Uterus (tissue), 4 donors: ENCODE results near the gene EIF3D. TPM values are rescaled to one million over a fixed set of nuclear protein-coding genes. Genes with fewer than 3 reads are reported as not detected.

ENCODE experiments used
- DNase-seq, 2 donors: peaks; one replicate each; pipeline ENCODE4 v3.0.0-alpha.2; 2019 to 2020
- H3K27ac ChIP-seq, 2 donors: fragments of 200-600 bp; sonication (generic); 1 replicate in 1 of 2; 2 replicates in 1 of 2; pipeline ENCODE4 v1.5.1; 2016 to 2018
- H3K27me3 ChIP-seq, 2 donors: fragments of 200-600 bp; sonication (generic); one replicate each; pipeline ENCODE4 v1.5.1; 2018 to 2019; ENCODE audit warnings: control low read depth in 1 of 2
- H3K36me3 ChIP-seq, 2 donors: fragments of 200-600 bp; sonication (generic); one replicate each; pipeline ENCODE4 v1.5.1; 2019; ENCODE audit warnings: control low read depth in 1 of 2
- H3K4me1 ChIP-seq, 2 donors: fragments of 200-600 bp; sonication (generic); one replicate each; pipeline ENCODE4 v1.5.1; 2018 to 2019; ENCODE audit warnings: control low read depth in 1 of 2
- H3K4me3 ChIP-seq, 2 donors: fragments of 200-600 bp; sonication (generic); 1 replicate in 1 of 2; 2 replicates in 1 of 2; pipeline ENCODE4 v1.5.1; 2018 to 2019; ENCODE audit warnings: mild to moderate bottlenecking in 1 of 2
- H3K9me3 ChIP-seq, 2 donors: fragments of 200-600 bp; sonication (generic); one replicate each; pipeline ENCODE4 v1.5.1; 2019; ENCODE audit warnings: control low read depth in 1 of 2
- CTCF ChIP-seq, 4 experiments: fragments of 200-600 bp in 2 of 4; fragments of 450-650 bp in 2 of 4; sonication (generic) in 2 of 4; IDR thresholded peaks; one replicate each; pipeline ENCODE4 v1.5.1; 2016 to 2019; ENCODE audit warnings: antibody characterized with exemption in 4 of 4, mild to moderate bottlenecking in 2 of 4, moderate library complexity in 1 of 4
- POLR2A ChIP-seq, 2 donors: fragments of 450-650 bp; IDR thresholded peaks; one replicate each; pipeline ENCODE4 v1.6.1; 2016; ENCODE audit warnings: antibody characterized with exemption in 2 of 2, mild to moderate bottlenecking in 1 of 2, moderate library complexity in 1 of 2
- intact Hi-C: fragments of 100-400 bp; cut with DNase I; formaldehyde crosslinking; loops from one replicate; pipeline ENCODE4 v1.15.1; 2023; ENCODE audit warnings: low total_unique reads
- total RNA-seq, 4 donors: library from RNA; depleted of rRNA in 3 of 4; stranded (reverse); fragments of >200 nt in 3 of 4; gene quantifications; one replicate each; pipeline versions ENCODE4 v1.1.0 to v1.2.4, GENCODE V29; 2014 to 2023
- donor health status: DM: yes; HTN: yes; CAD: no.

EIF3D gene
- total RNA-seq, 4 donors from 2014 or later = 177 to 350 (median 297) TPM

- no peaks in the 10 kb centered on the region for H3K36me3 ChIP-seq
- no peak overlapping the region for H3K4me3 ChIP-seq
- intact Hi-C loops = no loop called here
These were observed 16.0 kb downstream of the EIF3D start for GRCh38 chr22:36512991-36513390.

GRCh38 chr22:36512333-36512732 is 16.6 kb downstream of the EIF3D start:
- H3K36me3 ChIP-seq = no peaks in the 10 kb centered on the region

More at GRCh38 chr22:36512991-36513390, 16.0 kb downstream of the EIF3D start:
- no peaks in the 10 kb centered on the region for H3K27me3 ChIP-seq
- DNase-seq = no peak
- TF ChIP-seq CTCF (IDR thresholded peaks at IDR 0.05) (no peak), POLR2A (IDR thresholded peaks at IDR 0.05) (no peak)
- H3K9me3 ChIP-seq = no peaks in the 10 kb centered on the region
- no peak overlapping the region for H3K27ac ChIP-seq
- no peaks in the 10 kb centered on the region for H3K4me1 ChIP-seq

GRCh38 chr22:36510966-36511881 is 17.7 kb downstream of the EIF3D start:
- no peak overlapping the region for H3K27ac ChIP-seq
- H3K9me3 ChIP-seq = no peaks in the 10 kb centered on the region
- intact Hi-C loops = no loop called here
- peak in 1 of 2 donors; percentile 42 for DNase-seq
- TF ChIP-seq POLR2A (IDR thresholded peaks at IDR 0.05) = no peak
- peak; percentile 25 to 52 (median 44) for TF ChIP-seq CTCF (IDR thresholded peaks at IDR 0.05)
- H3K27me3 ChIP-seq = no peaks in the 10 kb centered on the region
- no peaks in the 10 kb centered on the region for H3K36me3 ChIP-seq
- H3K4me3 ChIP-seq = no peak overlapping the region
- no peaks in the 10 kb centered on the region for H3K4me1 ChIP-seq

More at GRCh38 chr22:36512333-36512732, 16.6 kb downstream of the EIF3D start:
- Histone ChIP-seq H3K9me3 (no peaks in the 10 kb centered on the region), H3K27ac (no peak overlapping the region), H3K4me1 (no peaks in the 10 kb centered on the region), H3K27me3 (no peaks in the 10 kb centered on the region), H3K4me3 (no peak overlapping the region)
- intact Hi-C loops = no loop called here
- DNase-seq = no peak
- no peak for TF ChIP-seq POLR2A (IDR thresholded peaks at IDR 0.05)
- no peak for TF ChIP-seq CTCF (IDR thresholded peaks at IDR 0.05)

- H3K27ac ChIP-seq = no peak overlapping the region
- H3K36me3 ChIP-seq = no peaks in the 10 kb centered on the region
- no peak overlapping the region for H3K4me3 ChIP-seq
- no peak for DNase-seq
- H3K4me1 ChIP-seq = no peaks in the 10 kb centered on the region
- intact Hi-C loops = no loop called here
- H3K27me3 ChIP-seq = no peaks in the 10 kb centered on the region
- no peaks in the 10 kb centered on the region for H3K9me3 ChIP-seq
- no peak for TF ChIP-seq POLR2A (IDR thresholded peaks at IDR 0.05)
- no peak for TF ChIP-seq CTCF (IDR thresholded peaks at IDR 0.05)
These were observed 18.6 kb downstream of the EIF3D start for GRCh38 chr22:36510384-36510783.

- TF ChIP-seq CTCF (IDR thresholded peaks at IDR 0.05) = no peak
- no peak for TF ChIP-seq POLR2A (IDR thresholded peaks at IDR 0.05)
- H3K4me3 ChIP-seq = peak overlapping the region; percentile 28 to 50
- H3K4me1 ChIP-seq = no peaks in the 10 kb centered on the region
- H3K9me3 ChIP-seq = no peaks in the 10 kb centered on the region
- intact Hi-C loops = no loop called here
- peak overlapping the region; percentile 83 to 86 for H3K27ac ChIP-seq
- no peaks in the 10 kb centered on the region for H3K36me3 ChIP-seq
- no peaks in the 10 kb centered on the region for H3K27me3 ChIP-seq
- DNase-seq = no peak
These were observed 21.4 kb downstream of the EIF3D start for GRCh38 chr22:36507518-36508010.
